Measurements from ENCODE around the gene ZNF414.

Gene ZNF414

GRCh38 chr19:8475005-8475404 lies 39.0 kb downstream of the ZNF414 start:
- no peak overlapping the region for H3K4me2 ChIP-seq (ENCODE audit: low read depth, low read length)
- peaks cover 18% of the 10 kb centered on the region for H3F3A ChIP-seq (ENCODE audit: insufficient read depth, low read length)
- H3K27me3 ChIP-seq (replicated peaks; ENCODE audit: insufficient read depth, low read length) = no peaks in the 10 kb centered on the region
- H4K20me1 ChIP-seq (ENCODE audit: insufficient read depth, low read length) = peaks cover 21% of the 10 kb centered on the region
- no peaks in the 10 kb centered on the region for H3K9me3 ChIP-seq (replicated peaks; ENCODE audit: insufficient read depth, low read length)
- TF ChIP-seq EZH2phosphoT487 (IDR thresholded peaks at IDR 0.05; ENCODE audit: low read length) = no peak
- no peak for TF ChIP-seq CTCF (IDR thresholded peaks at IDR 0.05; ENCODE audit: low read length)
- no peak for TF ChIP-seq EZH2 (optimal IDR thresholded peaks at IDR 0.05; ENCODE audit: low read depth, low read length)
- no peak overlapping the region for H3K9ac ChIP-seq (ENCODE audit: low read length)
- peaks cover 77% of the 10 kb centered on the region for H3K79me2 ChIP-seq (ENCODE audit: low read length)
- no peak overlapping the region for H3K27ac ChIP-seq (ENCODE audit: low read length)
- no peak overlapping the region for H2AFZ ChIP-seq (ENCODE audit: low read length)
- no peak overlapping the region for H3K4me3 ChIP-seq (ENCODE audit: low read length)
- peaks cover 11% of the 10 kb centered on the region for H3K36me3 ChIP-seq (replicated peaks; ENCODE audit: insufficient read depth, low read length)
- H3K4me1 ChIP-seq (ENCODE audit: low read length) = peaks cover 19% of the 10 kb centered on the region
- no peaks in the 10 kb centered on the region for H3K9me2 ChIP-seq (replicated peaks; ENCODE audit: insufficient read depth, low read length)
- no peak for DNase-seq

- peak; percentile 21 for DNase-seq
- Histone ChIP-seq H3K27me3 (replicated peaks; ENCODE audit: insufficient read depth, low read length) (no peaks in the 10 kb centered on the region), H3K4me3 (ENCODE audit: low read length) (peak overlapping the region; percentile 7; the same call in 1 of the 2 replicates), H3K9ac (ENCODE audit: low read length) (no peak overlapping the region), H3F3A (ENCODE audit: insufficient read depth, low read length) (peaks cover 18% of the 10 kb centered on the region), H3K4me1 (ENCODE audit: low read length) (peaks cover 19% of the 10 kb centered on the region), H3K9me3 (replicated peaks; ENCODE audit: insufficient read depth, low read length) (no peaks in the 10 kb centered on the region), H3K36me3 (replicated peaks; ENCODE audit: insufficient read depth, low read length) (peaks cover 20% of the 10 kb centered on the region), H3K4me2 (ENCODE audit: low read depth, low read length) (peak overlapping the region; percentile 29), H2AFZ (ENCODE audit: low read length) (no peak overlapping the region), H3K9me2 (replicated peaks; ENCODE audit: insufficient read depth, low read length) (no peaks in the 10 kb centered on the region), H3K27ac (ENCODE audit: low read length) (peak overlapping the region; percentile 60; the same call in 1 of the 2 replicates), H3K79me2 (ENCODE audit: low read length) (peaks cover 82% of the 10 kb centered on the region), H4K20me1 (ENCODE audit: insufficient read depth, low read length) (peaks cover 21% of the 10 kb centered on the region)
- TF ChIP-seq EZH2 (optimal IDR thresholded peaks at IDR 0.05; ENCODE audit: low read depth, low read length) (no peak), EZH2phosphoT487 (IDR thresholded peaks at IDR 0.05; ENCODE audit: low read length) (no peak), CTCF (IDR thresholded peaks at IDR 0.05; ENCODE audit: low read length) (no peak)
Observed at GRCh38 chr19:8473648-8474476, 40.1 kb downstream of the ZNF414 start.

GRCh38 chr19:8469613-8470368 lies 44.2 kb downstream of the ZNF414 start:
- Histone ChIP-seq H3K9me3 (replicated peaks; ENCODE audit: insufficient read depth, low read length) (no peaks in the 10 kb centered on the region), H3K27me3 (replicated peaks; ENCODE audit: insufficient read depth, low read length) (no peaks in the 10 kb centered on the region), H3K79me2 (ENCODE audit: low read length) (peaks cover 76% of the 10 kb centered on the region), H3K4me3 (ENCODE audit: low read length) (no peak overlapping the region), H3K4me1 (ENCODE audit: low read length) (peaks cover 19% of the 10 kb centered on the region), H3K9me2 (replicated peaks; ENCODE audit: insufficient read depth, low read length) (no peaks in the 10 kb centered on the region), H3K27ac (ENCODE audit: low read length) (no peak overlapping the region), H3K36me3 (replicated peaks; ENCODE audit: insufficient read depth, low read length) (peaks cover 40% of the 10 kb centered on the region), H4K20me1 (ENCODE audit: insufficient read depth, low read length) (no peaks in the 10 kb centered on the region), H3K9ac (ENCODE audit: low read length) (no peak overlapping the region), H3F3A (ENCODE audit: insufficient read depth, low read length) (peaks cover 18% of the 10 kb centered on the region), H3K4me2 (ENCODE audit: low read depth, low read length) (no peak overlapping the region), H2AFZ (ENCODE audit: low read length) (no peak overlapping the region)
- TF ChIP-seq CTCF (IDR thresholded peaks at IDR 0.05; ENCODE audit: low read length) (no peak), EZH2 (optimal IDR thresholded peaks at IDR 0.05; ENCODE audit: low read depth, low read length) (no peak), EZH2phosphoT487 (IDR thresholded peaks at IDR 0.05; ENCODE audit: low read length) (no peak)
- DNase-seq = no peak

Data from MM.1S (cell line).